Measurements from ENCODE around the gene SLCO3A1. TPM values are rescaled to one million over a fixed set of nuclear protein-coding genes. Genes with fewer than 3 reads are reported as not detected.

The SLCO3A1 gene
- total RNA-seq, 1 donor: 8.6 TPM

- H3K4me3 ChIP-seq (ENCODE audit: low read depth, low read length): no peak overlapping the region
- TF ChIP-seq CTCF (IDR thresholded peaks at IDR 0.05; ENCODE audit: insufficient read depth, low read depth, low read length): no peak
- no peak for DNase-seq (ENCODE audit: low read depth)
Observed at GRCh38 chr15:91949361-91949760, 95.9 kb downstream of the SLCO3A1 start.

- TF ChIP-seq CTCF (IDR thresholded peaks at IDR 0.05; ENCODE audit: insufficient read depth, low read depth, low read length): no peak
- no peak overlapping the region for H3K4me3 ChIP-seq (ENCODE audit: low read depth, low read length)
- DNase-seq (ENCODE audit: low read depth): no peak
Observed at GRCh38 chr15:91950054-91950453, 96.5 kb downstream of the SLCO3A1 start.

- no peak for DNase-seq (ENCODE audit: low read depth)
Observed at GRCh38 chr15:91950631-91951329, 97.3 kb downstream of the SLCO3A1 start.

GRCh38 chr15:91952216-91952615 lies 98.7 kb downstream of the SLCO3A1 start:
- no peak overlapping the region for H3K4me3 ChIP-seq (ENCODE audit: low read depth, low read length)
- no peak for DNase-seq (ENCODE audit: low read depth)
- no peak for TF ChIP-seq CTCF (IDR thresholded peaks at IDR 0.05; ENCODE audit: insufficient read depth, low read depth, low read length)

More at GRCh38 chr15:91950631-91951329, 97.3 kb downstream of the SLCO3A1 start:
- H3K4me3 ChIP-seq (ENCODE audit: low read depth, low read length): no peak overlapping the region
- no peak for TF ChIP-seq CTCF (IDR thresholded peaks at IDR 0.05; ENCODE audit: insufficient read depth, low read depth, low read length)

GRCh38 chr15:91953432-91953831 lies 99.9 kb downstream of the SLCO3A1 start:
- no peak overlapping the region for H3K4me3 ChIP-seq (ENCODE audit: low read depth, low read length)
- TF ChIP-seq CTCF (IDR thresholded peaks at IDR 0.05; ENCODE audit: insufficient read depth, low read depth, low read length): no peak
- no peak for DNase-seq (ENCODE audit: low read depth)

- no peak overlapping the region for H3K4me3 ChIP-seq (ENCODE audit: low read depth, low read length)
- no peak for TF ChIP-seq CTCF (IDR thresholded peaks at IDR 0.05; ENCODE audit: insufficient read depth, low read depth, low read length)
- DNase-seq (ENCODE audit: low read depth): no peak
Observed at GRCh38 chr15:91954292-91954691, 100.8 kb downstream of the SLCO3A1 start.

All from fibroblast of villous mesenchyme (primary cell).